NCI-H1930 (cell line): ENCODE results near the gene GAS2L2.

ENCODE experiments used
- DNase-seq, 2 experiments: peaks; one replicate each; lab custom pipeline; 2025; lab: John Stamatoyannopoulos, UW

Gene GAS2L2

DNA sequence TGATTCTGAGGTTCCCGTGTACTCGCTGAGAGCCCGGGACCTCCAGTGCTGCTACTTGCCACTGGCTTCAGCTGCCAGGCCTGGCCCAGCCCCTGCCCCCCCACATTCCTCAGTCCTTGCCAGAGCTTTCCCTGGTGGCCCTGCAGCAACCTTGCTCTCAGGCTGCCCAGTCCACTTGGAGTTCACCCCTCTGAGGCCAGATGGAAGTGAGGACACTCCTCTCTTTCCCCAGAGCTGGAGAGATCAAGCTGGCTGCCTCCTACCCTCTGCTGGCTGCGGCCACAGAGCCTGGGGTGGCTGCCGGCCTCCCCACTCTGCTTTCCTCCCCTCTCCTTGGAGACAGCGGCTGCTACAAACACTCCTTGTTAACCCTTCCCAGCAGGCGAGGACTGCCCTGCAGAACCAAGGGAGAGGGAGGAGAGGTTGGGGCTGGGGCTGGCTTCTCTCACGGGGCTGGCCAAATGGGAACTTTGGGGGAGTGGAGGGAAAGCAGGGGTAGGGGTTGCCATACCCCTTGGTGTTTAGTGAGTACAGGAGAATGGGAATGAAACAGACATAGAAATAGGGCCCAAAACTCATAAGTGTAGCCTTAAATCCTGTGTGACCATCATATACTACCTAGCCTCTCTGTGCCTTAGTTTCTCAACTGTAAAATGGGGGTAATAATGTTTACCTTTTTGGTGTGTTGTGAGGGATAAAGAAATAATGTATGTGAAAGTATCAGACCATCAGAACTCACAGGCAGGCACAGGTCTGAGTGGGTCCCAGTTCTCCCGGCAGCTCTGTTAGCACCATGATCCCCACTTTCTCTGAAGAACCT is at the start of gene GAS2L2:
GAS2L2 (minus strand) TSS at position 295 of the 820 bp plus-strand sequence. CDS start 389 bp downstream, outside the sequence.
- no peak for DNase-seq

DNA sequence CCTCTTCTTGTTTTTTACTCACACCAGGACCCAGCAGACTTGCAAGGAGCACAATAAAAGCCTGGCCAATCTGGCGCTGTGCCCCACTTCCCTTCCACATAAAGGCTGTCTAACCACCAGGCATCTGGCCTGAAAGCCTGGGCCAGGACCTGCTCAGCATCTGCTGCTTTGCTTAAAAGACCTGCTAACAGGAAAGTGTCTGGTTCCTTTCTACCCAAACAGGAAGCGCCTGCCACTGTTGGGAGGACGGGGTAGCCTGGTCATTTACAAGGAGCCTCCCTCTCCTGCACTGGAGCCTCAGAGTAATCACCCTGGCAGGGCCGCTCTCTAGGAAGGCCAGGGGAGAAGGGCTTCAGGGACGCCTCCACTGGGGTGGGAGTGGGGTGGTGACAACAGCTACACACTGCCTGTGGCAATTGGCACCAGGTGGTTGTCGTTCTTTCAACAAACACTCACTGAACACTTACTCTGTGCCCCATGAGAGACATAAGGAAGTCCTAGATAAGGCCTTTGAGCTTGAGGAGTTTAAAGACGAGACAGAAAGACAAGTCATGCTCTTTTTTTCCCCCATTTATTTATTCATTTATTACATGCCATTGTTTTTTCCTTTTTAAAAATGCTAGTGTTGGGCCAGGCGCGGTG is 48.7 kb upstream of the GAS2L2 start:
- DNase-seq = no peak

DNA sequence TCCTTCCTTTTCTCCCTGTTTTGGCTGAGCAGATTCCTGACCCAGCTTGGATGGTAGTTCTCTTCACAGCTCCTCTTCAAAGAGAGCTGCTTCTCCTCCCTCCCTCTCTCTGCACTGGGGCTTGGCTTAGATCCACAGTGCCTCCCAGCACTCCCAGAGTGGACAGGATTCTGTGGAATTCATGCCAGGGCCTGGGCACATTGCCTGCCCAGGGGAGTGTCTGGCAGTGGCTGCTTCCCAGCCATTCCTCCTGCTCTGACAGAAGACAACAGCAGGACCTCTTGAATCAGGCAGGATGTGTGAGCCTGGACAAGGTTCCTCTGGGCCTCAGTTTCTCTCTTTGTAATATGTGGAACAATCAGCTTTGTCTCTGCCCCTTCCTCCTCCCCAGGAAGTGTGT is 46.9 kb upstream of the GAS2L2 start:
- no peak for DNase-seq

DNA sequence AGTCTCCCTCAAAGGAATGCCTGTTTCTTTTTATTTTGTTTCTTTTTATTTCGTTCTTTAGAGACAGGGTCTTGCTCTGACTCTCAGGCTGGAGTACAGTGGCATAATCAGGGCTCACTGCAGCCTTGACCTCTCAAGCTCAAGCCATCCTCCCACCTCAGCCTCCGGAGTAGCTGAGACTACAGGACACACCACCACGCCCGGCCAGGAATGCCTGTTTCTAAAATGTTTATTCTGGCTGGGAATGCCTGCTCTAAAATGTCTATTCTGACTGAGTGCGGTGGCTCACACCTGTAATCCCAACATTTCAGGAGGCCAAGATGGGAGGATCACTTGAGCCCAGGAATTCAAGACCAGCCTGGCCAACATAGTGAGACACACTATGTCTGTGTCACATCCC is 44.9 kb upstream of the GAS2L2 start:
- DNase-seq = no peak

DNA sequence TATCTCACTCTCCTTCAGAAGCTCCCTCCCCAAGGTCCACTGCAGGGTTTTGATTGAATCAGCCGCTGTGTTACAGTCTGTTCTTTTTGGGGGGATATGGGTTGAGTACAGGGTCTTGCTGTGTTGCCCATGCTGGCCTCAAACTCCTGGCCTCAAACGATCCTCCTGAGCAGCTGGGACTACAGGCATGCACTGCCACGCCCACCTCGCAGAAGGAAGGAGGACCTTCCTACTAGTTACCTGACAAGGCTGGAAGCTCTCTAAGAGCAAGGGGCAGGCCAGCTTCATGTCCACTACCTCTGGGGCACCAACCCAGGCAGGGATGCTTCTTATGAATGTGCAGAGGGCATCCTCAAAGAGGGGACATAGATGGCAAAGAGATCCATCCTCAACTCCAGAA is 44.3 kb upstream of the GAS2L2 start:
- no peak for DNase-seq

DNA sequence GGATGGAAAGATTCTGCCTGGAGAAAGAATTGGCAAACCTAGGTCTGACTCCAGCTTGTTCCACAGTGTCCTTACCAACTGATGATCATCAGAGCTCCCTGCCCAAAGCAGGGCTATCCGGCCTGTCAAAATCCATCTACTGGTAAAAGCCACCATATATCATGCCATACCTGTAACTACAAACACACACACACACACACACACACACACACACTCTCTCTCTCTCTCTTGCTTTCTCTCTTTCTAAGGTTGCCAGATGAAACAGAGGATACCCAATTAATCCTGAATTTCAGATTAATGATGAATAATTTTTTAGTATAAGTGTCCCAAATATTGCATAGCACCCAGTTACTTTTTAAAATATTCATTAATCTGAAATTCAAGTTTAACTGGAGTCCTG is 43.9 kb upstream of the GAS2L2 start:
- DNase-seq = no peak

DNA sequence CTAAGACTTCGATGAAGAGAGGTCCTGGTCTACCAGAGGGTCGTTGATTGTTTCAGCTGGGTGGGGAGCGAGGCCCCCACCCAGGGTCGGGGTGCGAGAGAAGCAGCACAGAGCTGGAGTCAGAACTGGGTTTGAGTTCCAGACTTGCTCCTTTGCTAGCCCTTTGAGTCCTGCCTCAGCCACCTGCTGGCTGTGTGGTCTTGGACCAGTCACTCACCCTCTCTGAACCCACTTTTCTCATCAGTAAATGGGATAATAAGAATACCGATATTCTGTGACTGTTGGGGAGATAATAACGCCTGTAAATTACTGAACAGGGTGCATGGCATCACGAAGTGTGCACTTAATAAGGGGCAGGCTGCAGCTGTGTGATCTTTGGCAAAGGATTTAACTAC is 42.8 kb upstream of the GAS2L2 start:
- no peak for DNase-seq

DNA sequence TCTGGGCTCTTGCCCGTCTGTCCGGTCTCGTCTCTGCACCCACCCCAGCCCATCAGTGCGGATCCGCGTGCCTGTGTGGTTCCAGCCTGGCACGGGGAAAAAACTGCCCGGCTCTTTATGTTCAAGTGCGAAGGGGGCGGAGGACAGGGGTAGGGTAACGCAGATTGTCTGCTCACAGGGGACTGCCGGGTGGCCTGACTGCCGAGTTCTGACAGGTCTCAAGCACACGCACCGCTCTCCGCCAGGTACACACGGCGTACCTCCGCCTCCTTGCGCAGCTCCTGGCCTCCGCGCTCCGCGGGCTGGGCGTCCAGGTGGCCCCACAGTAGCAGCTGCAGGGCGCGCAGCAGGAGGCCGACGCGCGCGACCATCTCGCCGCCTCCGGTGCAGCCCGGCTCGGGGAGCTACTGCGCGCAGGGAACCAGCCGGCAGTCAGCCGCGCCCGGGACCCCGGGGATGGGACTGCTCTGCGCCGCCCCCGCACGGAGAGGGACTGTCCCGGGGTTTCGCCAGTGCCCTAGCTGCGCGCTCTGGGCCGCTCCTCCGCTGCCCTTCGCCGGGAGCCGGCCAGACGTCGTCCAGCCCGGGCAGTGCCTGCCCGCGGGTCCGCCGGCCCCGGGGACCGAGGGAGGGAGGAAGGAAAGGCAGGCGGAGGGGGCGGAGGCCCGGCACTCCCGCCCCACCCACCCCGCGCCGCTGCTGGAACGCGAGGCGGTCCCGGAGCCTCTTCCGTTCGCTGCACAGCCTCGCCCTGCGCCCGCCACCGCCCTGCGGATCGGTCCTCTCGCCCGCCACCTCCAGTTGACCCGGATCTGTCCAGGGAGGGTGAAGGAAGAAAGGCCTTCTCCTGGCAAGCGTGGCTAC is 42.2 kb upstream of the GAS2L2 start, which contains the start of gene MMP28:
MMP28 (minus strand) TSS at position 635 of the 864 bp plus-strand sequence; CDS start at position 371, 264 bp downstream.
- peak in 1 of 2 experiments; percentile 11 for DNase-seq

DNA sequence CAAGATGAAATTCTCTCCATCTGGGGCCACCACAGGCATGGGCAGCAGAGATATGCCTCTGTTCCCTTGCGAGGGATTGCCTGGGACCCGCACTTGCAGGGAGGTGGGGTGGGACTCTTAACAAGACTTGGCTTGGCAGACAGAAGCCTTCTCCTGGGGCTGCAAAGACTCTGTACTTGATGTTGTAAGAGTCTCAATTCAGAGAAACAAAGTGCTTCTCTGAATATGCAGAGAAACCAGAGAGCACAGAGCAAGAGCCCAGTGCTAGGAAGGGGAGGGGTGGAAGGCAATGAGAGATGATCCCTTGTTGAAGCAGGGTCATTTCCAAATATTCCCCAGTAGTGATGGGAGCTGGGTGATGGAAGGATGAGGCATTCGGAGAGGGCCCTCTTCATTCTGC is 40.2 kb upstream of the GAS2L2 start:
- DNase-seq = no peak

DNA sequence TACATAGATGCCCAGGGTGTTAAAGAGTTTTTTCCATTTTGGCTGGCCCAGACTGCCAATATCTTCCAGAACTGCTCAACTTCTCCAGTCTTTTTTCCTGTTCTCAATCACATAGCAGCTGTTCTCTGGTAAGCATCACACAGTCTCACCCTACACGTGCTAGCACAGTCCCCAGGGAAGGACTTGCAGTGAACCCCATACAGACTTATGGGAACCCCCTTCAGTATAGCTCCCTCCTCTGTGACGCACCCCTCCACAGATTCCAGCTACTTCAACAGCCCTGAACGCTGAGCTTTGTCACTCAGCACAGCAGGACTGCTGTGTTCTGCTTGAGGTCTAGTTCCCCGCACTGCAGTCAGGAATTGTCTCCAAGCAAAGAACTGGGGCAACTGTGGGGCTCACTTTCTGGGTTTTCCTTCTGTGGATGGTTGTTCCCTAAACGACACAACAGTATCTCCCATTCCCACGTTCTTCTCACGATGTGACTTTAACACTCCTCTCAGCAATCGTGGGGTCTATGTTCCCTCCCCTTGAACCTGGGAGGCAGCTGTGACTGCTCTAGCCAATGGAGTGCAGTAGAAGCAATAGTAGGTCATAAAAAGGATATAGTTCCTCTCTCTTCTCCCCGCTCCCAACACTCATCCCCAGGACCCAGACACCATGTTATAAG is 38.8 kb upstream of the GAS2L2 start:
- DNase-seq = no peak

DNA sequence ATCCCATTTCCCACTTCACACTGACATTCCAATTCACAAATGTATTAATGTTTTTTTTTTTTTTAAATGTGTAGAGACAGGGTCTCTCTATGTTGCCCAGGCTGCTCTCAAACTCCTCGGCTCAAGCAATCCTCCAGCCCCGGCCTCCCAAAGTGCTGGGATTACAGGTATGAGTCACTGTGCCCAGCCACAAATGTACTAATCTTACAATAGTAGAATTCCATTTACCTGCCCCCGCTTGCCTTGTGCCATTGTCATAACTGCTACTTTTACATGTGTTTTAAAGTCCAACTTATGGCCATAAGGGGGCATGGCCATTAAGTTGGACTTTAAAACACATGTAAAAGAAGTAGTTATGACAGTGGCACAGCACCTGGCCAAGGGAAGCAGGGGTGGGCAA is 37.8 kb upstream of the GAS2L2 start:
- no peak for DNase-seq

DNA sequence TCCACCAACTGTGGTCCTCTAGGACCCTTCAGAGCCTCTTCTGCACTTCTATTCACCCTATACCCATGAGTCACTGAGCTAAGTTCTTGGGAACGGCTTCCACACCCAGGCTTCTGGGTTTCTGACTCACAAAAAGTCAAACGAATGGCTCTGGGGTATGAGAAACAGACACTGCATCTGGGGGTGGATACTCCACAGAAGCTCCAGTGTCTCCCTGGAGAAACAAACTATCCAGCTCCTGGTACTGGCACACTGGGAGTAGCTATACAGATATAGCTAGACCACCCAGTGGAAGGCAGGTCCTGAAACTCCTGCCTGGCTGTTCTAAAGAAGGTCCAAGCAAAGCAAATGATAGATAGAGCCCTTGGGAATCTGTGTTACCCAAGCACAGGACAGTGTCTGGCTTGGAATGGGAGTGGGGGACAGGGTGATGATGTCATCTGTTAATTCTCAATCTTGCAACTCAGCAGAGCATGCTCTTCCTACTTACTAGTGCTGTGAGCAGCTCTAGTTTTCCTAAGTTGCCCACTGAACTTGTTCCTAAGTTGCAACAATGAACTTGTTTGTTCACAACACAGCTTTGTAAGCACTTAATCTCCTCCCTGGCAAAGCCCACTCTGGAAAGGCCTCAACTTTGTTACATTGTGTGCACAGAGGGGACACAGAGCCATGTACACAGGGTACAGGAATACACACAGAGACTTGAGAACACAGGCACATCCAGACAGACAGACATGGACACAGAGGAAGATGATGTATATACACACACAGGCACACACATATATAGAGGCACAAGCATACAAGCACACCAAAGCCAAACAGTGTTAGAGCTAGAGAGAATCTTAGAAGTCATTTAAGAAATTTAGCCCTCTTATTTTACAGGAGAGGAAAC is 35.7 kb upstream of the GAS2L2 start:
- DNase-seq = no peak

DNA sequence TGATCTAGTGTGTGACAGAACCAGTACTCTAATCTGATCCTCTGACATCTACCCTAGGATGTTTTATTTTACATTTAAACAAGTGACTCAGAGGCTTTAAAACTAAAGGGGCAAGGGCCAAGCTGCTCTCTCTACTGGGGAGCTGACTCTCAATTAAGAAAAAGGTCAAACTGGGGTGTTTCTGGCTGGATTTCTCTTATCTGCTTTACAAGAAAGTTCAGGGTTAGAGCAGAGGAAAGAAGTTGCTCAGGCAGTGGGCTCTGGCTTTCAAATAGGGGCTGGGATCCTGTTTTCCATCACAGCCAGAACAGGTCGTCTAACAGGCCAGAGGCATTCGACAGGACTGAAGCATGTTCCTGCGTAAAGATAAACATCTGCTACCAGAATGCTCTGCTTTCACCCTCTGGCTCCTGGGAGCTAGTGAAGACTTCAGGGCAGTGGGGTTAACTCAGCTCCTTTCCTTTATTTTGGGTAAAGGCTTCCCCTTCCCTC is 33.9 kb upstream of the GAS2L2 start:
- DNase-seq = no peak

DNA sequence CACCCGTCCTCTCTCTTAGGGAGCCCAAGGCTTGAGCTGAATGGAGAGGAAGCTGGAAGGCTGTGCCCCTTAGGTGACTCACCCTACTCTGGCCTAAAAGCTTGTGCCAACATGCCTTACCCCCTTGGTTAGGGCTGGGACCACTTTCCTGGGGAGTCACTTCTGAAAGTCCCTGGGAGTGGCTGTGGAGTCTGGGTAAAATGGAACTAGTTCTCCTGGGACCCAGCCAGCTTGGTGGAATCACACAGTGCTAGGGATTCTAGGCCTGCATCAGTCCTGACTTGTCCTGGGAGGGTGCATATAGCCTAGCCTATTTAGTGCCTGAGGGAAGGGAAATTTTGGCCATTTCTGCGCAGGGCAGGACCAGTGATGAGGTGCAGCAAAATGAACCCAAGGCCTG is 31.9 kb upstream of the GAS2L2 start:
- no peak for DNase-seq

DNA sequence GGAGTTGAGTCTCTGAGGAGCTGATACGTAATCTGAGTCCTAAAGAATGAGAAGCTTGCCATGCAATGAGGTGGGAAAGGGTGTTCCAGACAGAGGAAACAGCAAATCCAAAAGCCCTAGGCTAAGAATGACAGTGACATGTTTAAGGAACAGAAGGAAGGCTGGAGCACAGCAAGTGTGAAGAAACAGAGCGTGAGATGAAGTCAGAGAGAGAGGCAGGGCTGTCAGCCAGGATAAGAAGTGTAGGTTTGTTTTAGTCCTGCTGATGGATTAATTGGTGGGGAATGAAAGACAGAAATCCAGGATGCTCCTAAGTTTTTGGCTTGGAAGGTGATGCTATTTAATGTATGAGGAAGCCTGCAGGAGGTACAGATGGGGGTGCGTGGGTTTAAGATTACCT is 27.9 kb upstream of the GAS2L2 start:
- no peak for DNase-seq

DNA sequence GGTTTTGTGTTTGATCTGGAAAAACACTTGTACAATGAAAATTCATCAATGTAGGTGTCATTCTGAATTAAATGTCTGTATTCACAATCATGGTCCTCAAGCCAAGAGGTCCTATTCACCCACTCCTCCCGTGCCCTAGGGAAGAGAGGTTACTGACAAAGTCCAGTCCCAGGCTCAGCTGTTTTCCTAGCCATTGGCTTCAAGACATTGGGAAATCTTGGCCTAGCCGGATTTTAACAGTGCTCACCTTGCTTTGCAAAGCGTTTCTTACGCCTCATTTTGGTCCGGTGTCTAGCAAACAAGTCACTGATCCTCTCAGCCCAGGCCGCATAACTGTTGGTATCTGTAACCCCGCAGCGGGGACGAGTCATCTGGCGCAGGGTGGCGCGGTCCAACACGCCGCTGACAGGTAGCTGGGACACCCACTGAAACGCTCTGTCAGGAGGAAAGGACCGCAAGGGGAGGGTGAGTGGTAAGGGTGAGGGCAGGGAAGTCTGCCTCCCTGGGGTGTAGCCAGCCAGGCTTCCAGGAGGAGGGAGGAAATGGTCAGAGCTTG is 25.7 kb upstream of the GAS2L2 start:
- DNase-seq = no peak

DNA sequence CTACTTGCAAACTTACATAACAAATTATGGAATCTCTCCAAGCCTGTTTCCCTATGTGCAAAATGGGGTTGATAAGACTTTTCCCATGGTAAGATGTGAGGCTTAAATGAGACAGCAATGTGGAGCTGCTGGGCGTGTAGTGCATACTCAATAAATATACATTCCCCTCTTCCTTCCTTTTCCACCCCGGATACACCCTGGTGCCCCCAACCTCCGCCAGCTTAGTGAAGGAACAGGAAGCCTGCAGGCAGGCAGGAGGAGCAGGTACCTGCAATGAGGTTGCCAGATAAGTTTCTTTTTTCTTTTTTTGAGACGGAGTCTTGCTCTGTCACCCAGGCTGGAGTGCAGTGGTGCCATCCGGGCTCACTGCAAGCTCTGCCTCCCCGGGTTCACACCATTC is 22.5 kb upstream of the GAS2L2 start:
- no peak for DNase-seq

DNA sequence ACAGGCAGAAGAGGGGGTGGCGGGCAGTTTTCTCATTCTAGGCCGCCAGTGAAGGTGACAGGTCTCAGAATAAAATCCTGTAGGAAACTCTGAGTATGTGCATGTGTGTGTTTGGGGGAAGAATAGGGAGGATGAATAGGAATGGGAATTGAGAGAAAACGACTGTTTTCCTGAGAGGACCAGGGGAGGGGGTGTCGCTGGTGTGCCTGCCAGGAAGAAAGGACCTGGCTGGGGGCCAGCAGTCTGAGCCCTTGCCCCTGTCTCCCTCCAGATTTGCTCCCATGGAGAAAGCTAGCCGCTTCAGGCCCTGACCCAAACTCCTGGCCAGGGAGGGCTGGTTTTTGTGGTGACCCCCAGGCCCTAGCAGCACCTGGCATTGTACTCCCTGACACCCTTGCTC is 22.0 kb upstream of the GAS2L2 start:
- DNase-seq = no peak

DNA sequence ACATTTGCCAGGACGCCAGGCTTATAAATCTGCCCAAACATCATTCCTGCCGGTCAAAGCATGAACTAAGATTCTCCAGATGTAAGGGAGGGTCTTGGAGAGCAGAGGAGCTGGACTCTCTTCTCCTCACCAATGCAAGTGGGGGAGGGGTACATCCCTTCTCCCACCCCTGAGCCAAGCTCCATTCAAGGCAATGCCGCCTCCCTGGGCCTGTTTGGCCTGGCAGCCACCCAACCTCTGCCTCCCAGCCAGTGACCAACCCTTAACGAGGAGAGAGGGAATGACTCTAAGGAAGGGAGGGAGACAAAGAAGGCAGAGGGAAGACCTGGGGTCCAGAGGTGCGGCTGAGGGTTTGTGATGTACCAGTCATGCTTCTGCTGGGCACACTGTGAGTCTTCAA is 21.5 kb upstream of the GAS2L2 start:
- no peak for DNase-seq

DNA sequence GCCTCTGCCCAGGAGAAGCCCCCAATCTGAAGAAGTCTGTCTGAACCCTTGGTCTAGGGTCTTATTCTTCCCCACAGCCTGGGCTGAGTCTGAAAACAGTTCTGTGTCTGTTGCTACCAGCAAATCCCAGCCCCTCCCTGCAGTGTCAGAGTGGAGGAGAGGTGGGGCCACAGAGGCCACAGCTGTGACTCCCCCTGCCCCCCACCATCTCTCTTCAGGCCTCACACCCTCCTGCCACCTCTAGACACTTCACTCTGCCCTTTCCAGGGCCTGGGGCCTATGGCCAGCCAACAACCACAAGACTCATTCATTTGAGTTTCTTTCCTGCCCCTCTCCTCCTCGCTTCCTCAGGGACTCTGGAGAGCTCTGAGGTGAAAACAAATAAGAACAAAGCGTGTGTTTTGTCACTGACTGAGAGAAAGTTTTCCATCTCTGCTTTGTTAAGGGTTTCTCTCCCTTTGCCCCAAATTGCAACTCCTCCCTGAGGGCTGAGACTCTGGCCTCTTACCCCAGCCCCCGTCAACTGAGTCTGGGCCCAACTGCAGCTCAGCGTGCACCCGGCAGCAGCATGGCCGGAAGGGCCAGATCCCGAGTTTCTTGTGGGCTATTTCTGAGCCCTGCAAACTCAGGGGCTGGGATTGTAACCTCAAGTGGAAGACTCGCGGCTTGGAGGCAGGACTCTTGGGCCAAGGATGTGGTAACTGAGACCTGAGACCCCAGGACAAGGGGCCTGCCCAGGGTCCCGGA is 20.8 kb upstream of the GAS2L2 start:
- DNase-seq = no peak
